ENCODE measurements around the gene CSTPP1.
A peak's percentile ranks its signal among the peaks of the same experiment; 100 is the strongest.

Gene CSTPP1

DNA sequence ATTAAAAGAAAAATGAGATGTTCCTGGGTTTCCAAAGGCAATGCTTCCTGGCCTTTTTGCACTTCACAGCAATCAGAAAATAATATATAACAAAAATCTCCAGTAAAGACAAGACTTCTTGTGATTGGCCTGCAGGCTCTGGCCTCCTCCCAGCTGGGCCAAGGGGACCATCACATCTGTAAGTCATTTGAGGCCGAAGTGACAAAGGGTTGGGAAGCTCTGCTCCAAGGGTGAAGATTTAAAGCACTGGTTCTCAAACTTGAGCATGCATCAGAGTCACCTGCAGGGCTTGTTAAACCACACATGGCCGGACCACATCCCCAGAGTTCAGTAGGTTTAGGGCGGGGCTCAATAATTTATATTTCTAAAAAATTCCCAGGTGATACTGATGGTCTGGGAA is 208.0 kb downstream of the CSTPP1 start:
- Mint-ChIP-seq H3K9me3 (no peaks in the 10 kb centered on the region), H3K27me3 (ENCODE audit: low read depth) (no peaks in the 10 kb centered on the region), H3K27ac (no peak overlapping the region), H3K4me1 (peaks cover 45% of the 10 kb centered on the region), H3K4me3 (no peak overlapping the region), H3K36me3 (ENCODE audit: low read depth) (peaks cover 5% of the 10 kb centered on the region)
- TF ChIP-seq, protein P1, sequence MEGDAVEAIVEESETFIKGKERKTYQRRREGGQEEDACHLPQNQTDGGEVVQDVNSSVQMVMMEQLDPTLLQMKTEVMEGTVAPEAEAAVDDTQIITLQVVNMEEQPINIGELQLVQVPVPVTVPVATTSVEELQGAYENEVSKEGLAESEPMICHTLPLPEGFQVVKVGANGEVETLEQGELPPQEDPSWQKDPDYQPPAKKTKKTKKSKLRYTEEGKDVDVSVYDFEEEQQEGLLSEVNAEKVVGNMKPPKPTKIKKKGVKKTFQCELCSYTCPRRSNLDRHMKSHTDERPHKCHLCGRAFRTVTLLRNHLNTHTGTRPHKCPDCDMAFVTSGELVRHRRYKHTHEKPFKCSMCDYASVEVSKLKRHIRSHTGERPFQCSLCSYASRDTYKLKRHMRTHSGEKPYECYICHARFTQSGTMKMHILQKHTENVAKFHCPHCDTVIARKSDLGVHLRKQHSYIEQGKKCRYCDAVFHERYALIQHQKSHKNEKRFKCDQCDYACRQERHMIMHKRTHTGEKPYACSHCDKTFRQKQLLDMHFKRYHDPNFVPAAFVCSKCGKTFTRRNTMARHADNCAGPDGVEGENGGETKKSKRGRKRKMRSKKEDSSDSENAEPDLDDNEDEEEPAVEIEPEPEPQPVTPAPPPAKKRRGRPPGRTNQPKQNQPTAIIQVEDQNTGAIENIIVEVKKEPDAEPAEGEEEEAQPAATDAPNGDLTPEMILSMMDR (IDR thresholded peaks at IDR 0.05; ENCODE audit: unreplicated experiment in 3 of 3) = no peak

GRCh38 chr11:47147250-47147649 is 210.7 kb downstream of the CSTPP1 start:
- Mint-ChIP-seq H3K4me3 (no peak overlapping the region), H3K36me3 (ENCODE audit: low read depth) (peaks cover 15% of the 10 kb centered on the region), H3K27ac (no peak overlapping the region), H3K27me3 (ENCODE audit: low read depth) (no peaks in the 10 kb centered on the region), H3K4me1 (peaks cover 55% of the 10 kb centered on the region), H3K9me3 (no peaks in the 10 kb centered on the region)
- TF ChIP-seq, protein P1 (IDR thresholded peaks at IDR 0.05; ENCODE audit: unreplicated experiment in 3 of 3) = no peak

- H3K9me3 Mint-ChIP-seq = no peaks in the 10 kb centered on the region
- H3K4me1 Mint-ChIP-seq = peaks cover 54% of the 10 kb centered on the region
- H3K27me3 Mint-ChIP-seq (ENCODE audit: low read depth) = no peaks in the 10 kb centered on the region
- H3K4me3 Mint-ChIP-seq = no peak overlapping the region
- TF ChIP-seq, protein P1 (IDR thresholded peaks at IDR 0.05; ENCODE audit: unreplicated experiment in 3 of 3) = no peak
- no peak overlapping the region for H3K27ac Mint-ChIP-seq
- peaks cover 15% of the 10 kb centered on the region for H3K36me3 Mint-ChIP-seq (ENCODE audit: low read depth)
These were observed 211.1 kb downstream of the CSTPP1 start for GRCh38 chr11:47147681-47148080.

DNA sequence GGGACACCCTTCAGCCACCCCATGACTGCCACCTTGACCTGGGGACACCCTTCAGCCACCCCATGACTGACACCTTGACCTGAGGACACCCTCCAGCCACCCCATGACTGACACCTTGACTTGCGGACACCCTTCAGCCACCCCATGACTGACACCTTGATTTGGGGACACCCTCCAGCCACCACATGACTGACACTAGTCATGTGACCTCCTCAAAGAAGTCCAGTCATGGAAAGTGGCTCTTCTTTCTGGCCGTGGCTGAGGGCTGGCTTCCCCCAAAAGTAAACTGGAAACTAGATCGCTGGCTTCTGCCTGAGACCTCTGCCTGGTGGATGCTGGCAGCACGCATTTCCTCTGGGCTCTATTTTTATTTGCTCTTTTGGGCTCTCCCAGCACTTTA is 211.7 kb downstream of the CSTPP1 start:
- peaks cover 15% of the 10 kb centered on the region for H3K36me3 Mint-ChIP-seq (ENCODE audit: low read depth)
- TF ChIP-seq, protein P1 (IDR thresholded peaks at IDR 0.05; ENCODE audit: unreplicated experiment in 3 of 3) = no peak
- H3K27ac Mint-ChIP-seq = peak overlapping the region in 2 of 3 experiments; percentile 11 to 58
- H3K4me1 Mint-ChIP-seq = peaks cover 54% of the 10 kb centered on the region
- no peaks in the 10 kb centered on the region for H3K9me3 Mint-ChIP-seq
- H3K27me3 Mint-ChIP-seq (ENCODE audit: low read depth) = no peaks in the 10 kb centered on the region
- no peak overlapping the region for H3K4me3 Mint-ChIP-seq

GRCh38 chr11:47148903-47149531 is 212.5 kb downstream of the CSTPP1 start:
- Mint-ChIP-seq H3K36me3 (ENCODE audit: low read depth) (peaks cover 15% of the 10 kb centered on the region), H3K4me1 (peaks cover 55% of the 10 kb centered on the region), H3K27ac (peak overlapping the region in 2 of 3 experiments; percentile 29 to 58), H3K9me3 (no peaks in the 10 kb centered on the region), H3K4me3 (no peak overlapping the region), H3K27me3 (ENCODE audit: low read depth) (no peaks in the 10 kb centered on the region)
- TF ChIP-seq, protein P1 (IDR thresholded peaks at IDR 0.05; ENCODE audit: unreplicated experiment in 3 of 3) = no peak

GRCh38 chr11:47149782-47150181 is 213.2 kb downstream of the CSTPP1 start:
- Mint-ChIP-seq H3K9me3 (no peaks in the 10 kb centered on the region), H3K27ac (peak overlapping the region in 2 of 3 experiments; percentile 29 to 58), H3K27me3 (ENCODE audit: low read depth) (no peaks in the 10 kb centered on the region), H3K36me3 (ENCODE audit: low read depth) (peaks cover 15% of the 10 kb centered on the region), H3K4me1 (peaks cover 61% of the 10 kb centered on the region), H3K4me3 (no peak overlapping the region)
- TF ChIP-seq, protein P1 (IDR thresholded peaks at IDR 0.05; ENCODE audit: unreplicated experiment in 3 of 3) = no peak
